HG02943 (cell line): ENCODE measurements around the gene MAB21L3.

Source experiments
- ATAC-seq: cut with Tn5 transposase; IDR thresholded peaks from one replicate; pipeline ENCODE4 v1.9.1; 2021; ENCODE audit warnings: mild to moderate bottlenecking, low read depth, moderate library complexity; ENCODE audit not compliant: unreplicated experiment

The MAB21L3 gene

GRCh38 chr1:116163533-116163932, 52.3 kb downstream of the MAB21L3 start:
- ATAC-seq = no peak

- ATAC-seq = no peak
These were observed 53.0 kb downstream of the MAB21L3 start for GRCh38 chr1:116164150-116164549.

DNA sequence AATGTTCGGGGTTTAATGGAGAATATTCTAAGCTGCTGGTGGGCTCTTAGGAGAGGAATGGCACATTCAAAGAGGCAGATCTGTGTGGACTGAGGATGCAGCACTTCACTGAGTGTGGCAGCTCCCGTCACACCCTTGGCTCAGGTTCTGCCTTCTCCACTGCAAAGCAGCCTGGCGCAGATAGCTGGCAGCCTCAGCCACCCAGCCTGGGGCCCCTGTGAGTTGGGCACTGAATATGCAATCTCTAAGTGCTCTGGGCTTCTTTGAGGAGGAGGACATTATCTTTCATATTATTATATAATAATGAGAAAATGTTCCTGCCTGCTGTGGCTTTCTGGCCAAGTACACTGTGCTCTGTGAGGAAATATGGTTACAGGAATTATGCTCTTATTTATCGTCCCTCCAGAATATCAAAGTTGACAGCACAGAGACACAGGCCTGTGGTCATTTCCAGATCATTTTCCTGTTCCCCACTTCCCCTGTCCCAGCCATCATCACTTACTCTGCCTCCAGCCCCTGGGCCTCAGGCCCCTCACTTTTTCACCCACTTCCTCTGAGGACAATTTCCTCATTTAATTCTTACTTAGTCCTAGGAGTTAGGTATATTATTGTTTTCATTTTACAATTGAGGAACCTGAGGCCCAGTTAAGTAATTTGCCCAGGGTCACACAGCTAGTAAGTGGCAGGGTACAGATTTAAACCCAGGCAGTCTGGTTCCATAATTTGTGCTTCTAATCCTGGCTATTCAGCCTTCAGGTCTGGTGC, 53.6 kb downstream of the MAB21L3 start:
- ATAC-seq = no peak

- no peak for ATAC-seq
These were observed 54.4 kb downstream of the MAB21L3 start for GRCh38 chr1:116165572-116165971.

DNA sequence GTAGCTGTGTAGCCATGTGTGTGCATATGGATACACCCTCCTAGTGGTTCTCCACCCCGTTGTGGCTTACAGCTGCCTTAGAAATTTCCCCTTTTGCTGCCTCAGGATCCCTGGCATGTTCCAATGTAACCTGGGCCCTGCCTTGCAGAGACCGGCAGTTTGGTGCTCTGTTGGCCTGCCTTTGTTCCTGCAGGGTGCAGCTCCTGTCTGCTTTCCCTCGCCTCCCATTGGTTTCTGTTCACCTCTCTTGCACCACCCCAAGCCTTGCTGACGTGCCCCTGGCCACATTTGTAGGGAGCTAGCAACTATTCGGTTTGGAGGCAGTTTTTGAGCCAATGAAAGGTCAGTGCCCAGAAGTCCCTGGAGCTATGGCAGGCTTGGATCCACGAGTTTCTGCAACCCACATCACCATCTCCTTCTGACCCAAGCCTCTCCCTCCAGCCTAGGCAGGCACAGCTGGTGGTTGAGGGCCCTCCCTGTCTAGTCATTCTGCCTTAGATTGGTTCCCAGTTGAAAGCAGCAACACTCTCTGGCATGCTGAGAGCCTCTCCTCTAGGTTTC, 54.9 kb downstream of the MAB21L3 start:
- ATAC-seq = no peak

GRCh38 chr1:116166655-116167054, 55.5 kb downstream of the MAB21L3 start:
- ATAC-seq = no peak

GRCh38 chr1:116167625-116168276, 56.6 kb downstream of the MAB21L3 start:
- no peak for ATAC-seq

DNA sequence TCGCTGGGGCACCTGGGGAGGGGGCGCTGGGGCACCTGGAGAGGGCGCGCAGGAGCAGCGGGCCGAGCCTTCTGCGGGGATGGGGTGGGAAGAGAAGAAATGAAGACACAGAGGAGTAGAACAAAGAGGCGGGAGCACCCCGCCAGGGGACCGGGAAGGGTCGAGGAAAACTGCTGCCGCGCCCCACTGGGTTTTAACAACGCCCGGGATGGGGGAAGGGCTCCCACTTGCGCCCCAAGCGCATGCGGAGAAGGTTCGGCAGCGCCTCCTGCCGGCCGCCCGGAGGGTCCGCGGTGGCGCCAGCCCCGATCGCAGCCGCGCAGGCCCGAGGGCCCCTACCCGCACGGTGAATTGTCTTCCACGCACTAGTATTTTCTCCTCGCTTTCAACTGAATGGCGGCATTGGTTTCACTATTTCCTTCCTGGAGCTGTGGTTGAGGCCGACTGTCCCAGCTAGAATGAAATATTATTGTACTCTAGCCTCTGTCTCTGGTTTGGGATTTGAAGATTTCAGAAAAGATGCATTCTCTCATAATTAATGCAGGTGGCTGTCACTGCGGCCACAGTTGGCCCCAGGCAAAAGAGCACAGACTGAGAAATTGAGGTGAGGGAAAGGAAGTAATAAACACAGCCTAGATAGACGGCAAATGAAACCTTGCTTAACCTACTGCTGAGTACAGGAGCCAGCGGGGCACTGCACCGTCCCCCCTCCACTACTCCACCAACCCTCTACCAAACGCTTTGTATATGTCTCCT, 57.3 kb downstream of the MAB21L3 start:
- peak; percentile 90 for ATAC-seq

GRCh38 chr1:116169898-116170297, 58.7 kb downstream of the MAB21L3 start:
- no peak for ATAC-seq

GRCh38 chr1:116170721-116171589, 59.8 kb downstream of the MAB21L3 start:
- ATAC-seq = no peak

GRCh38 chr1:116172666-116173065, 61.5 kb downstream of the MAB21L3 start:
- no peak for ATAC-seq

- no peak for ATAC-seq
These were observed 64.4 kb downstream of the MAB21L3 start for GRCh38 chr1:116175611-116176010.

- ATAC-seq = no peak
These were observed 65.1 kb downstream of the MAB21L3 start for GRCh38 chr1:116176306-116176789.

- no peak for ATAC-seq
These were observed 66.7 kb downstream of the MAB21L3 start for GRCh38 chr1:116177861-116178260.

DNA sequence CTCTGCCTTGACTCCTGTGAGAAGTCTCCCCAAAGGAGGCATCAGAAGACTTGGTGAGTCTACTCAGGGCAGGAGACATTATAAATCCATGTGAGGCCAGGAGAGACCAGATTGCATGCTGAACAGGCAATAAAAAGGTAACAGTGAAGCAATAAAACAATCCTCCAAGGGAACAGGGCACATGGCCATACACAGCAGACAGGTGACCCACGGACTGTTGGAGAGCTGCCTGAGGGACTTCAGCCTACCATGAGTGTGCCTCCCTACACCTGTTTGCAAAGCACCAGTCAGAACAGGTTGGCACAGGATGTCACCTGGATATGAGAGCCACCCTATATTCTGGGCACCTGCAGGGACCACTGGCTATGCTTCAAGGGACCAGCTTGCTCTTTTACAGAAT, 67.6 kb downstream of the MAB21L3 start:
- ATAC-seq = no peak

- no peak for ATAC-seq
These were observed 68.2 kb downstream of the MAB21L3 start for GRCh38 chr1:116179419-116179818.

GRCh38 chr1:116179964-116180363, 68.8 kb downstream of the MAB21L3 start:
- no peak for ATAC-seq

- no peak for ATAC-seq
These were observed 71.0 kb downstream of the MAB21L3 start for GRCh38 chr1:116182019-116182714.
